VCaP (cell line): ENCODE results near the gene ZNF682.
"Not testable (repeated sequence)": the region's sequence is repeated elsewhere in the genome, so short reads cannot be mapped to it uniquely, and the experiment has no call there.

ENCODE experiments used
- H3K27ac ChIP-seq: fragments of 450-650 bp; 2 replicates; pipeline ENCODE4 v1.5.1; 2017
- TF ChIP-seq, protein P1 (sequence below): fragments of 450-650 bp; conservative IDR thresholded peaks from 2 replicates; pipeline ENCODE4 v1.5.1; 2017; ENCODE audit warnings: mild to moderate bottlenecking, moderate library complexity

The ZNF682 gene

DNA sequence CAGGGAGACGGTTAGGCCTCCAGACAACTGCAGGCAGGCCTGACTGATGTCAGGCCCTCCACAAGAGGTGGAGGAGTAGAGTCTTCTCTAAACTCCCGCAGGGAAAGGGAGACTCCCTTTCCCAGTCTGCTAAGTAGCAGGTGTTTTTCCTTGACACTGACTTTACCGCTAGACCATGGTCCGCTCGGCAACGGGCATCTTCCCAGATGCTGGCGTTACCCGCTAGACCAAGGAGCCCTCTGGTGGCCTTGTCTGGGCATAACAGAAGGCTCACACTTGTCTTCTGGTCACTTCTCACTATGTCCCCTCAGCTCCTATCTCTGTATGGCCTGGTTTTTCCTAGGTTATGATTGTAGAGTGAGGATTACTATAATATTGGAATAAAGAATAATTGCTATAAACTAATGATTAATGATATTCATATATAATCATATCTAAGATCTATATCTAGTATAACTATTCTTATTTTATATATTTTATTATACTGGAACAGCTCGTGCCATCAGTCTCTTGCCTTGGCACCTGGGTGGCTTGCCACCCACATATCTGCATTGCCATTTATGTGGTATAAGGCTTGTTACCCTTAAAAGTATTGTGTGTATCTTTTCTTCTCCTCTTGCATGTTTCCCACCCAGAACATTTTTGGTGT is 80.0 kb downstream of the ZNF682 start:
- H3K27ac ChIP-seq = not testable (repeated sequence)
- TF ChIP-seq, protein P1, sequence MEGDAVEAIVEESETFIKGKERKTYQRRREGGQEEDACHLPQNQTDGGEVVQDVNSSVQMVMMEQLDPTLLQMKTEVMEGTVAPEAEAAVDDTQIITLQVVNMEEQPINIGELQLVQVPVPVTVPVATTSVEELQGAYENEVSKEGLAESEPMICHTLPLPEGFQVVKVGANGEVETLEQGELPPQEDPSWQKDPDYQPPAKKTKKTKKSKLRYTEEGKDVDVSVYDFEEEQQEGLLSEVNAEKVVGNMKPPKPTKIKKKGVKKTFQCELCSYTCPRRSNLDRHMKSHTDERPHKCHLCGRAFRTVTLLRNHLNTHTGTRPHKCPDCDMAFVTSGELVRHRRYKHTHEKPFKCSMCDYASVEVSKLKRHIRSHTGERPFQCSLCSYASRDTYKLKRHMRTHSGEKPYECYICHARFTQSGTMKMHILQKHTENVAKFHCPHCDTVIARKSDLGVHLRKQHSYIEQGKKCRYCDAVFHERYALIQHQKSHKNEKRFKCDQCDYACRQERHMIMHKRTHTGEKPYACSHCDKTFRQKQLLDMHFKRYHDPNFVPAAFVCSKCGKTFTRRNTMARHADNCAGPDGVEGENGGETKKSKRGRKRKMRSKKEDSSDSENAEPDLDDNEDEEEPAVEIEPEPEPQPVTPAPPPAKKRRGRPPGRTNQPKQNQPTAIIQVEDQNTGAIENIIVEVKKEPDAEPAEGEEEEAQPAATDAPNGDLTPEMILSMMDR = peak; percentile 78

DNA sequence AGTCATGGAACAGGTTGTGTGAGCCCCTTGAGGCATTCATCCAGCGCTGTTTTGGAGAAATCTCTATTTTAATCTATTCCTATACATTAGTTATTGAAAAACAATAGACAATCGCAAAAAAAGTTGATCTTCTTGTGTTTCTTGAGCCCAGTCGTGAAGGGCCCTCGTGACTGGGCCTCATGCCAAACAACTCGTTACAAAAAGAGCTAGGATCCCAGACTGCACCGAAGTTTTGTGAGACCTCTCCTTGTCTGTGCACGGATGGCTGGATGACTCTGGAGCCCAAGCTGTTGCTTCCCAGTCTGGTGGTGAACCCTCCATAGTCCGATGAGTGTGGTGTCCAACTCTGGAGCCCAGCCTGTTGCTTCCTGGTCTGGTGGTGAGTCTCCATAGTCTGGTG is 81.5 kb downstream of the ZNF682 start:
- not testable (repeated sequence) for H3K27ac ChIP-seq

DNA sequence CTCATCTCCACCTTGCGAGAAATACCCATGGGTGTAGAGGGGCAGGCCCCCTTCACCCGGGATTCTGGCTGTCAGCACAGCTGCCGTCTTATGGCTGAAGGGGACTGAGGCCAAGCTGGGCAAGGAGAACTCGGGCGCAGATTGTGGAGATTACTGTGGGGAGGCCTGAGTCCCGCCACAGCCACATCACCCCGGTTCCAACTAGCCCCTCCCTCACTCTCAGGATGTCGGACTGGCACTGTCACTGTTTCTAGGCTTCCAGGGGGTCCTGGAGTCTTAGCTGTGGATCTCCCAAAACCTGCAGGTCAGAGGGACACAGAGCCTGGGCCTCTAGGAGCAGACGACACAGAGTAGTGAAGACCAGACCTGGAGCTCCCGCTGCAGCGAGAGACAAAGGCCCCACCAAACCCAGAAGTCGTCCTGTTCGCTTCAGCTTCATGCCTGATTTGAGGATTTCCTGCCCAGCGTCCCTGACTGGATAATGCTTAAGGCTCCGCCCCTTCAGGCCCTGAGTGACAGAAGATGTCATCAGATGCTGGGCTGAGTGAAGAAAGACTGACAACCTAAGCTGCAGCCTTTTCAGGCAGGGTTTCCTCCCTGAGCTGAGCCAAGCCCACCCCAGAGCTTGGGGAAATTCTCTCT is 82.8 kb downstream of the ZNF682 start:
- H3K27ac ChIP-seq = no peak overlapping the region

DNA sequence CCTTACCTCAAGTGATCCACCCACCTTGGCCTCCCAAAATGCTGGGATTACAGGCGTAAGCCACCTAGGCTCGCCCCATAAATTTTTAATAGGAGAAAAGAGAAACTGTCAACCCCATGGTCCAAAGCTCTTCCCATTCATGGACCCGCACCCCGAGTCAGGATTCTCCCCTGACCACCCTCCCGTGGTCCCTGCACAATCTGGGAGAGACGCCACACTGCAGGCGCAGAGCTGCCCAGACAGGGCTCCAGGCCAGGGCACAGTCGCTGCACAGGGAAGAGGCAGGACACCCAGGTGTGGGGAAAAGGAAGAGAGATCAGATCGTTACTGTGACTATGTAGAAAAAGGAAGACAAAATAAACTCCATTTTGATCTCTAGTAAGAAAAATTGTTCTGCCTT is 84.1 kb downstream of the ZNF682 start:
- no peak overlapping the region for H3K27ac ChIP-seq
- TF ChIP-seq, protein P1 = no peak

More for the DNA sequence above, 82.8 kb downstream of the ZNF682 start:
- TF ChIP-seq, protein P1 = no peak
